ENCODE data around the gene CCL7. TPM values are rescaled to one million over a fixed set of nuclear protein-coding genes. Genes with fewer than 3 reads are reported as not detected.

CCL7 gene
- total RNA-seq, 2 donors from 2014 or later = 0.72 TPM; not detected in 1

DNA sequence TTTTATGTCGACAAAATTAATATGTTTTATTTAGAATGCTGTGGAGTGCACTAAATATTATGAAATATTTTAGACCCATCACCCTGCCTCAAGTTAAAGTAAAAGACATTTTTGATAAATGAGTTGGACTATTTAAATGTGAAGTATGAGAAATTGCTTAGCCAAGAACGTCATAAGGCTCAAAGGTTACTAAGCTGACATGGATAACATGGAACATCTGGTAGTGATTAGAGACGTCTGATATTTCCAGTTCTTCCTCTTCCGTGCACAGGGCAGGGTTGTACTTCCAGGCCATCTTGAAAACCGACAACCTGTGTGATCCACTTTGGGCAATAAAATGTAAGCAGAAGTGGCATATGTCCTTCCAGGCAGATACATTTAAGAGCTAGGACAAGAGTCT lies 42.1 kb downstream of the CCL7 start:
- intact Hi-C loops (cut with DNase I) = no loop called here
- no peaks in the 10 kb centered on the region for H3K36me3 ChIP-seq
- DNase-seq = no peak
- no peak overlapping the region for H3K9ac ChIP-seq (ENCODE audit: low read depth in 2 of 2, low read length in 2 of 2)
- no peak overlapping the region for H3K27ac ChIP-seq
- TF ChIP-seq, protein P1, sequence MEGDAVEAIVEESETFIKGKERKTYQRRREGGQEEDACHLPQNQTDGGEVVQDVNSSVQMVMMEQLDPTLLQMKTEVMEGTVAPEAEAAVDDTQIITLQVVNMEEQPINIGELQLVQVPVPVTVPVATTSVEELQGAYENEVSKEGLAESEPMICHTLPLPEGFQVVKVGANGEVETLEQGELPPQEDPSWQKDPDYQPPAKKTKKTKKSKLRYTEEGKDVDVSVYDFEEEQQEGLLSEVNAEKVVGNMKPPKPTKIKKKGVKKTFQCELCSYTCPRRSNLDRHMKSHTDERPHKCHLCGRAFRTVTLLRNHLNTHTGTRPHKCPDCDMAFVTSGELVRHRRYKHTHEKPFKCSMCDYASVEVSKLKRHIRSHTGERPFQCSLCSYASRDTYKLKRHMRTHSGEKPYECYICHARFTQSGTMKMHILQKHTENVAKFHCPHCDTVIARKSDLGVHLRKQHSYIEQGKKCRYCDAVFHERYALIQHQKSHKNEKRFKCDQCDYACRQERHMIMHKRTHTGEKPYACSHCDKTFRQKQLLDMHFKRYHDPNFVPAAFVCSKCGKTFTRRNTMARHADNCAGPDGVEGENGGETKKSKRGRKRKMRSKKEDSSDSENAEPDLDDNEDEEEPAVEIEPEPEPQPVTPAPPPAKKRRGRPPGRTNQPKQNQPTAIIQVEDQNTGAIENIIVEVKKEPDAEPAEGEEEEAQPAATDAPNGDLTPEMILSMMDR (IDR thresholded peaks at IDR 0.05) = no peak
- no peaks in the 10 kb centered on the region for H3K27me3 ChIP-seq
- no peaks in the 10 kb centered on the region for H3K9me3 ChIP-seq
- no peaks in the 10 kb centered on the region for H3K4me1 ChIP-seq
- H3K4me3 ChIP-seq = no peak overlapping the region

GRCh38 chr17:34313164-34313563 lies 43.1 kb downstream of the CCL7 start:
- H3K36me3 ChIP-seq = no peaks in the 10 kb centered on the region
- H3K27ac ChIP-seq = peak overlapping the region; percentile 19
- intact Hi-C loops (cut with DNase I) = no loop called here
- no peak overlapping the region for H3K4me3 ChIP-seq
- H3K4me1 ChIP-seq = no peaks in the 10 kb centered on the region
- no peak for DNase-seq
- no peak overlapping the region for H3K9ac ChIP-seq (ENCODE audit: low read depth in 2 of 2, low read length in 2 of 2)
- H3K9me3 ChIP-seq = no peaks in the 10 kb centered on the region
- TF ChIP-seq, protein P1 (IDR thresholded peaks at IDR 0.05) = no peak
- H3K27me3 ChIP-seq = no peaks in the 10 kb centered on the region

GRCh38 chr17:34314279-34314678 lies 44.3 kb downstream of the CCL7 start:
- TF ChIP-seq, protein P1 (IDR thresholded peaks at IDR 0.05) = no peak
- no peaks in the 10 kb centered on the region for H3K9me3 ChIP-seq
- intact Hi-C loops (cut with DNase I) = no loop called here
- no peaks in the 10 kb centered on the region for H3K36me3 ChIP-seq
- no peaks in the 10 kb centered on the region for H3K27me3 ChIP-seq
- peak overlapping the region; percentile 20 for H3K27ac ChIP-seq
- peak; percentile 26 for DNase-seq
- H3K4me3 ChIP-seq = no peak overlapping the region
- H3K4me1 ChIP-seq = no peaks in the 10 kb centered on the region
- H3K9ac ChIP-seq (ENCODE audit: low read depth in 2 of 2, low read length in 2 of 2) = no peak overlapping the region

DNA sequence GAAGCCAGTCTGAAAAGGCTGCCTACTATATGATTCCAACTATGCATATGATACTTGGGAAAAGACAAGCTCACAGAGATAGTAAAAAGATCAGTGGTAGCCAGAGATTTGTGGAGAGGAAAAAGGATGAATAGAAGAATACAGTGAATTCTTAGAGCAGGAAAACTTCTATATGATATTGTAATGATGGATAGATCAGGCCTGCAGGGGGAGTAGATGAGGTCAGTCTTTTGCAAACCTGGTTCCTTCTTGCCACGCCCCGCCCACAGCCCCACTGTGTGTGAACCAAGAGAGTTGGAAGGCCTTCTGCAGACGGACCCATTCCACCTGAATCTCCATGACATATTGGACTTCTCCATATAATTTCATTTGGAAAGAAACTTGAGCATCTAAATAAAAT lies 48.5 kb downstream of the CCL7 start:
- DNase-seq = no peak
- Histone ChIP-seq H3K4me1 (no peaks in the 10 kb centered on the region), H3K9me3 (no peaks in the 10 kb centered on the region), H3K27me3 (no peaks in the 10 kb centered on the region), H3K36me3 (no peaks in the 10 kb centered on the region), H3K9ac (ENCODE audit: low read depth in 2 of 2, low read length in 2 of 2) (no peak overlapping the region), H3K27ac (no peak overlapping the region), H3K4me3 (no peak overlapping the region)
- TF ChIP-seq, protein P1 (IDR thresholded peaks at IDR 0.05) = no peak
- intact Hi-C loops (cut with DNase I) = no loop called here

DNA sequence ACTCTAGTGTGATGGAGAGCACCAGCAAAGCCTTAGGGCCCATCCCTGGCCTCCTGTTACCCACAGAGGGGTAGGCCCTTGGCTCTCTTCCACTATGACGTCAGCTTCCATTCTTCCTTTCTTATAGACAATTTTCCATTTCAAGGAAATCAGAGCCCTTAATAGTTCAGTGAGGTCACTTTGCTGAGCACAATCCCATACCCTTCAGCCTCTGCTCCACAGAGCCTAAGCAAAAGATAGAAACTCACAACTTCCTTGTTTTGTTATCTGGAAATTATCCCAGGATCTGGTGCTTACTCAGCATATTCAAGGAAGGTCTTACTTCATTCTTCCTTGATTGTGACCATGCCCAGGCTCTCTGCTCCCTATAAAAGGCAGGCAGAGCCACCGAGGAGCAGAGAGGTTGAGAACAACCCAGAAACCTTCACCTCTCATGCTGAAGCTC lies 49.0 kb downstream of the CCL7 start, which contains the start of gene CCL8:
TSS of gene CCL8 (plus strand) at position 397 of the 445 bp plus-strand sequence. CDS start 67 bp downstream, outside the sequence.
- Histone ChIP-seq H3K27ac (peak within 1 kb of the TSS; percentile 19), H3K9me3 (no peaks in the 10 kb centered on the region), H3K9ac (ENCODE audit: low read depth in 2 of 2, low read length in 2 of 2) (peak within 1 kb of the TSS in 1 of 2 donors; percentile 54), H3K36me3 (no peaks in the 10 kb centered on the region), H3K27me3 (no peaks in the 10 kb centered on the region), H3K4me1 (no peaks in the 10 kb centered on the region), H3K4me3 (no peak within 1 kb of the TSS)
- DNase-seq = no peak
- TF ChIP-seq, protein P1 (IDR thresholded peaks at IDR 0.05) = no peak
- intact Hi-C loops (cut with DNase I) = no loop called here

Other genes with a start within 250 kb of the CCL7 start
- gene CCL2, start 14.9 kb upstream of the CCL7 start, total RNA-seq = 10 to 100 TPM in 1 of 2 donors, 1 to 10 TPM in 1; 4.2 to 96.2 TPM
- 10 to 100 TPM in 1 of 2 donors, under 1 TPM in 1; 0.25 to 10.9 TPM for gene CCL11, start 15.5 kb downstream of the CCL7 start, total RNA-seq
- 1 to 10 TPM in 1 of 2 donors, under 1 TPM in 1; 0.94 to 5.9 TPM for gene CCL8, start 49.2 kb downstream of the CCL7 start, total RNA-seq
- gene CCL13, start 86.3 kb downstream of the CCL7 start, total RNA-seq = 1 to 10 TPM in 1 of 2 donors, under 1 TPM in 1; 0.82 to 4.9 TPM
- not detected for gene CCL1, start 93.0 kb downstream of the CCL7 start, total RNA-seq